HepG2 (cell line): ENCODE results near the gene KLF11. TPM values are rescaled to one million over a fixed set of nuclear protein-coding genes. Genes with fewer than 3 reads are reported as not detected.
"Not testable (repeated sequence)": the region's sequence is repeated elsewhere in the genome, so short reads cannot be mapped to it uniquely, and the experiment has no call there.

Experiments used
- ATAC-seq: fragments of 200-7000 bp; cut with Tn5 transposase; 3 replicates; pipeline ENCODE4 v1.9.1; 2020; ENCODE audit warnings: mild to moderate bottlenecking, moderate library complexity
- BruUV-seq: library from RNA; stranded (reverse); fragments of 400-500 nt; replicated peaks from 2 replicates; lab custom pipeline; 2021; lab: Mats Ljungman, UMichigan
- CTCF ChIA-PET: fragments of 300-600 bp; formaldehyde crosslinking; extraction: SDS; loops from one replicate; lab custom pipeline; 2021; ENCODE audit warnings: low total read pairs, inconsistent platforms, low intra/inter-chr PET ratio; lab: Yijun Ruan, JAX
- POLR2A ChIA-PET: fragments of 350-600 bp; sonication (Branson Sonifier 250); formaldehyde crosslinking; loops from one replicate; lab custom pipeline; 2020; ENCODE audit warnings: antibody characterized with exemption, inconsistent platforms; lab: Yijun Ruan, JAX
- DNase-seq: peaks from one replicate; pipeline ENCODE4 v3.0.0-alpha.2; 2015; ENCODE audit warnings: low spot score
- FAIRE-seq: peaks from 3 replicates; lab custom pipeline; 2011; peaks lifted over from hg19 to GRCh38; lab: Jason Lieb, UNC
- H2AFZ ChIP-seq: one replicate; pipeline ENCODE4 v1.6.1; 2011; ENCODE audit warnings: low read length, inconsistent platforms
- H3K27ac ChIP-seq: fragments of 300-600 bp; 3 replicates; pipeline ENCODE4 v1.8.0; 2011; ENCODE audit warnings: mixed run types, mild to moderate bottlenecking, mixed read lengths, low read length, inconsistent platforms; ENCODE audit not compliant: insufficient read depth; ENCODE audit errors: extremely low read length
- H3K27me3 ChIP-seq, 2 experiments: fragments of 200-600 bp in 1 of 2; 2 replicates in 1 of 2; 3 replicates in 1 of 2; pipeline versions ENCODE4 v1.6.0 to v1.8.0; 2011; ENCODE audit warnings: low read length in 2 of 2, mild to moderate bottlenecking in 2 of 2, moderate library complexity in 2 of 2, inconsistent platforms in 1 of 2; ENCODE audit not compliant: insufficient read depth in 2 of 2, control insufficient read depth in 1 of 2
- H3K36me3 ChIP-seq, 2 experiments: fragments of 200-600 bp in 1 of 2; replicated peaks in 1 of 2; 2 replicates in 1 of 2; 3 replicates in 1 of 2; pipeline versions ENCODE4 v1.5.1 to v1.8.0; 2011; ENCODE audit warnings: low read length in 2 of 2, inconsistent platforms in 1 of 2; ENCODE audit not compliant: insufficient read depth in 2 of 2, control insufficient read depth in 1 of 2
- H3K4me1 ChIP-seq: 2 replicates; pipeline ENCODE4 v1.5.1; 2012; ENCODE audit warnings: low read length, inconsistent platforms; ENCODE audit not compliant: insufficient read depth
- H3K4me2 ChIP-seq: 2 replicates; pipeline ENCODE4 v1.6.0; 2011; ENCODE audit warnings: low read depth, low read length, inconsistent platforms
- H3K4me3 ChIP-seq, 3 experiments: fragments of 200-600 bp in 1 of 3; sonication (generic), shearing (Covaris generic) in 1 of 3; replicated peaks in 1 of 3; 2 replicates each; pipeline ENCODE4 v1.5.1; 2011 to 2016; ENCODE audit warnings: low read length in 3 of 3, inconsistent platforms in 2 of 3, low read depth in 2 of 3, mild to moderate bottlenecking in 2 of 3, control low read depth in 1 of 3, mixed read lengths in 1 of 3; ENCODE audit not compliant: insufficient read depth in 1 of 3
- H3K79me2 ChIP-seq: one replicate; pipeline ENCODE4 v1.6.1; 2011; ENCODE audit warnings: low read length, inconsistent platforms; ENCODE audit not compliant: insufficient read depth
- H3K9ac ChIP-seq: 2 replicates; pipeline ENCODE4 v1.6.0; 2011; ENCODE audit warnings: mild to moderate bottlenecking, low read depth, low read length, inconsistent platforms; ENCODE audit not compliant: insufficient read depth
- H3K9me3 ChIP-seq: 2 replicates; pipeline ENCODE4 v1.5.1; 2012; ENCODE audit warnings: mild to moderate bottlenecking, low read length
- H4K20me1 ChIP-seq: 2 replicates; pipeline ENCODE4 v1.6.0; 2011; ENCODE audit warnings: inconsistent platforms, mild to moderate bottlenecking, low read length, moderate library complexity; ENCODE audit not compliant: insufficient read depth
- MAFK ChIP-seq, 2 experiments: IDR thresholded peaks in 1 of 2; conservative IDR thresholded peaks in 1 of 2; 2 replicates each; pipeline ENCODE4 v1.6.1; 2011; ENCODE audit warnings: improper control_type of control experiment in 2 of 2, low read length in 2 of 2
- NFYB ChIP-seq: sonication (generic); formaldehyde crosslinking; IDR thresholded peaks from 2 replicates; pipeline ENCODE4 v1.4.0; 2020; ENCODE audit warnings: missing genetic modification reagents
- PHF5A ChIP-seq: IDR thresholded peaks from one replicate; pipeline ENCODE4 v1.6.1; 2018; ENCODE audit warnings: low read depth, missing genetic modification reagents; ENCODE audit not compliant: unreplicated experiment
- RFX1 ChIP-seq: fragments of 450-650 bp; IDR thresholded peaks from 2 replicates; pipeline ENCODE4 v1.6.1; 2017
- RFX3 ChIP-seq: IDR thresholded peaks from 2 replicates; pipeline ENCODE4 v1.6.1; 2016; ENCODE audit warnings: missing biosample characterization, missing genetic modification reagents
- SIN3B ChIP-seq: fragments of 150-350 bp; IDR thresholded peaks from 2 replicates; pipeline ENCODE4 v1.6.1; 2014; ENCODE audit warnings: low read length
- ZNF7 ChIP-seq: IDR thresholded peaks from 2 replicates; pipeline ENCODE4 v1.6.1; 2016; ENCODE audit warnings: missing biosample characterization, missing genetic modification reagents
- WGBS: methylation state at CpG from one replicate; pipeline ENCODE4 v1.1.6; 2017; ENCODE audit warnings: low lambda C conversion rate; 5-methylcytosine and 5-hydroxymethylcytosine counted together
- in situ Hi-C: cut with HindIII; loops from 2 replicates; pipeline ENCODE4 v1.10.0; 2017; ENCODE audit warnings: low pct_unique_long_range_greater_than_20kb; ENCODE audit not compliant: extremely low pct_ligation_motif_present
- intact Hi-C: fragments of 100-400 bp; cut with micrococcal nuclease; formaldehyde crosslinking; loops from one replicate; pipeline ENCODE4 v1.10.0; 2022; ENCODE audit not compliant: unreplicated experiment
- polyA plus RNA-seq, 8 experiments: library from polyadenylated mRNA; depleted of rRNA in 3 of 8; stranded (reverse) in 7 of 8; unstranded in 1 of 8; fragments of >200 nt; fragmentation: Illumina TruSeq in 4 of 8; extraction: Trizol in 4 of 8; gene quantifications; 2 replicates each; pipeline versions ENCODE4 v1.2.1 to v1.2.3, GENCODE V29; 2011 to 2016; ENCODE audit warnings: low read depth in 4 of 8, missing spikeins in 1 of 8, mixed read lengths in 1 of 8; ENCODE audit not compliant: insufficient read depth in 1 of 8
- total RNA-seq, 5 experiments: library from RNA; depleted of rRNA; stranded (reverse); fragments of >200 nt; fragmentation: Illumina TruSeq; extraction: Trizol; gene quantifications; 2 replicates each; pipeline ENCODE4 v1.2.3, GENCODE V29; 2016; ENCODE audit warnings: low read depth in 1 of 5

Gene KLF11
- total and polyA plus RNA-seq, 2 of the 13 experiments (the other 11 are each of a cell fraction or from before 2014, with no cell fraction given) = 2.5 to 11.8 TPM

DNA sequence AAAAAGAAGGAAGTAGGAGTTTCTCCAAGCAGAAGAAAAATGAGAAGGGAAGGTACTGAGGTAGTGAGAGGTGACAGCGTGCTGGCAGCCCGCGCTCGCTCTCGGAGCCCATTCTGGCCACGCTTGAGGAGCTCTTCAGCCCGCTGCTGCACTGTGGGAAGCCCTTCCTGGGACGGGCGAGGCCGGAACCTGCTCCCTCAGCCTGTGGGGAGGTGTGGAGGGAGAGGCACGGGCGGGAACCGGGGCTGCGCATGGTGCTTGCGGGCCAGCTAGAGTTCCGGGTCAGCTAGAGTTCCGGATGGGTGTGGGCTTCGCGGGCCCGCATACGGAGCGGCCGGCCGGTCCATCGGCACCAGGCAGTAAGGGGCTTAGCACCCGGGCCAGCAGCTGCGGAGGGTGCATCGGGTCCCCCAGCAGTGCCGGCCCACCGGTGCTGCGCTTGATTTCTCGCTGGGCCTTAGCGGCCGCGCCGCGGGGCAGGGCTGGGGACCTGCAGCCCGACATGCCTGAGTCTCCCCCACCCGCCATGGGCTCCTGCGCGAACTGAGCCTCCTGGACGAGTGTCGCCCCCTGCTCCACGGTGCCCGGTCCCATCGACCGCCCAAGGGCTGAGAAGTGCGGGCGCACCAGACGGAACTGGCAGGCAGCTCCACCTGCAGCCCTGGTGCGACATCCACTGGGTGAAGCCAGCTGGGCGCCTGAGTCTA is 48.0 kb downstream of the KLF11 start (continued):
- no peak for TF ChIP-seq MAFK (conservative IDR thresholded peaks at IDR 0.05 in 1 of 2, IDR thresholded peaks at IDR 0.05 in 1 of 2; ENCODE audit: low read length in 2 of 2)
- no peak for TF ChIP-seq SIN3B
- no peak for TF ChIP-seq ZNF7

DNA sequence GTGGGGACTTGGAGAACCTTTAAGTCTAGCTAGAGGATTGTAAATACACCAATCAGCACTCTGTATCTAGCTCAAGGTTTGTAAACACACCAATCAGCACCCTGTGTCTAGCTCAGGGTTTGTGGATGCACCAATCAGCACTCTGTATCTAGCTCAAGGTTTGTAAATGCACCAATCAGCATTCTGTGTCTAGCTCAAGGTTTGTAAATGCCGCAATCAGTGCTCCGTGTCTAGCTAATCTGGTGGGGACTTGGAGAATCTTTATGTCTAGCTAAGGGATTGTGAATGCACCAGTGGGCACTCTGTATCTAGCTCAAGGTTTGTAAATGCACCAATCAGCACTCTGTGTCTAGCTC is 48.5 kb downstream of the KLF11 start:
- H3K9ac ChIP-seq, ATAC-seq, FAIRE-seq, H3K4me1 ChIP-seq, H3K36me3 ChIP-seq, intact Hi-C loops, BruUV-seq, H3K79me2 ChIP-seq, H3K4me3 ChIP-seq, POLR2A ChIA-PET, H3K4me2 ChIP-seq, H3K9me3 ChIP-seq, H3K27ac ChIP-seq, CTCF ChIA-PET, H4K20me1 ChIP-seq, in situ Hi-C loops, DNase-seq, H2AFZ ChIP-seq: not testable (repeated sequence)
- H3K27me3 ChIP-seq = peaks cover 2 to 30% of the 10 kb centered on the region in 2 experiments
- WGBS = 89% methylated on average over 2 of the region's 2 CpGs
- peak; percentile 43; the same call in 1 of the 2 replicates for TF ChIP-seq NFYB

DNA sequence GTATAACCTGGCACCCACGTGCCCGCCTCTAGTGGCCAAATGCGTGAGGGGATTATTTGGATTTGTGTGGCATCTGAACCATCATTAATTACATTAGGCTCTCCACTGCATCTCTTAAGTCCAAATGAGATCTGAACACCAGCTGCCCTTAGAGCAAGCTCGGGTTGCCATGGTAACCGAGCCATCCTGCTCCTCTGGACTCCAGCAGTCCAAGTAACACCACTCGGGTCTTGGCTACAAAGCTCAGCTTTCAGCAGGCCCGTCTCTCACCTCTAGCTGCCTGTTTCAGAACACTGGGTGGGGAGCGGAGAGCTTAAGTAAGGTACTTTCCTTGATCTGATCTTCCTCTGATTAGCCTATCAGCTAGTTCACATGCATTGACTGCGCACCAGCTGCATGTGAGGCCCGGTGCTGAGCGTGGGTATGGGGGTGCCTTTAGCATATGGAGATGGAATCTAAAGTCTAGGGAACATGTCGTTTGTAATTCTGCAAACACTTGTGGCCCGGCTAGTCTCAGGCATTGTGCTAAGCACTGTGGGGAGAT is 51.0 kb downstream of the KLF11 start:
- Histone ChIP-seq H3K9me3 (no peaks in the 10 kb centered on the region), H3K4me3 (no peak overlapping the region), H2AFZ (no peak overlapping the region), H3K27me3 (peaks cover 0 to 29% of the 10 kb centered on the region in 2 experiments; a peak in 4 of 5 replicates), H3K27ac (no peak overlapping the region), H3K79me2 (no peaks in the 10 kb centered on the region), H3K36me3 (no peaks in the 10 kb centered on the region), H4K20me1 (no peaks in the 10 kb centered on the region), H3K4me1 (no peaks in the 10 kb centered on the region), H3K4me2 (no peak overlapping the region), H3K9ac (no peak overlapping the region)
- no peak for DNase-seq
- TF ChIP-seq RFX3 (CRISPR knock-in tag) (0 out of 2 replicates have a peak, but pooled peaks have one; percentile 33), RFX1 (peak; percentile 57), PHF5A (CRISPR knock-in tag) (no peak)
- WGBS = 40% methylated on average over 11 of the region's 13 CpGs
- CTCF ChIA-PET = no interaction called here
- no TSS peak for BruUV-seq
- in situ Hi-C loops = no loop called here
- POLR2A ChIA-PET = no interaction called here
- intact Hi-C loops = no loop called here
- ATAC-seq = no peak
- no peak for FAIRE-seq
